ENCODE results near the gene ARGLU1.

The ARGLU1 gene

DNA sequence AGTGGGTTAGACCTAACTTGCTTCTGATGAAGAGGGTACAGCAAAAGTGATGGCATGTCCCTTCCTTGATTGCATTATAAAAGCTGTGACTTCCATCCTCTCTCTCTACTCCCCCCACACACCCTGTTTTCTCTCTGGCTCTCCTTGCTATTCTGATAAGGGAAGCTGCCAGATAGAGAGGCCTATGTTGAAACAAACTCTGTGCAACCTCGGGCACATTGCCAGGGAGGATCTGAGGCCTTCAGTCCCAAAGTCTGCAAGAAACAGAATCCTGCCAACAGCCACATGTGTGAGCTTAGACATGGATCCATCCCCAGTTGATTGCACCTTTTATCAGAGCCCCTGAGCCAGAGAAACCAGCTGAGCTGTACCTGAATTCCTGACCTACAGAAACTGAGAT lies 44.8 kb upstream of the ARGLU1 start:
- TF ChIP-seq SPI1 (IDR thresholded peaks at IDR 0.05; ENCODE audit: borderline replicate concordance, low read depth) (no peak), GABPA (IDR thresholded peaks at IDR 0.05; ENCODE audit: low read depth) (no peak), POLR2AphosphoS5 (IDR thresholded peaks at IDR 0.05; ENCODE audit: low read depth) (peak; percentile 82)
- TF ChIP-seq, protein P1, sequence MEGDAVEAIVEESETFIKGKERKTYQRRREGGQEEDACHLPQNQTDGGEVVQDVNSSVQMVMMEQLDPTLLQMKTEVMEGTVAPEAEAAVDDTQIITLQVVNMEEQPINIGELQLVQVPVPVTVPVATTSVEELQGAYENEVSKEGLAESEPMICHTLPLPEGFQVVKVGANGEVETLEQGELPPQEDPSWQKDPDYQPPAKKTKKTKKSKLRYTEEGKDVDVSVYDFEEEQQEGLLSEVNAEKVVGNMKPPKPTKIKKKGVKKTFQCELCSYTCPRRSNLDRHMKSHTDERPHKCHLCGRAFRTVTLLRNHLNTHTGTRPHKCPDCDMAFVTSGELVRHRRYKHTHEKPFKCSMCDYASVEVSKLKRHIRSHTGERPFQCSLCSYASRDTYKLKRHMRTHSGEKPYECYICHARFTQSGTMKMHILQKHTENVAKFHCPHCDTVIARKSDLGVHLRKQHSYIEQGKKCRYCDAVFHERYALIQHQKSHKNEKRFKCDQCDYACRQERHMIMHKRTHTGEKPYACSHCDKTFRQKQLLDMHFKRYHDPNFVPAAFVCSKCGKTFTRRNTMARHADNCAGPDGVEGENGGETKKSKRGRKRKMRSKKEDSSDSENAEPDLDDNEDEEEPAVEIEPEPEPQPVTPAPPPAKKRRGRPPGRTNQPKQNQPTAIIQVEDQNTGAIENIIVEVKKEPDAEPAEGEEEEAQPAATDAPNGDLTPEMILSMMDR (IDR thresholded peaks at IDR 0.05; ENCODE audit: insufficient read depth, low read length): no peak
- Histone ChIP-seq H3K27ac (replicated peaks) (no peak overlapping the region), H3K4me3 (replicated peaks; ENCODE audit: insufficient read depth, low read length) (no peak overlapping the region), H3K27me3 (ENCODE audit: insufficient read depth, poor library complexity, severe bottlenecking) (no peaks in the 10 kb centered on the region)
- DNase-seq (ENCODE audit: low read depth in 1 of 2, low spot score in 1 of 2): peak; percentile 57 to 95

GRCh38 chr13:106610486-106610885 lies 42.5 kb upstream of the ARGLU1 start:
- no peak overlapping the region for H3K4me3 ChIP-seq (replicated peaks; ENCODE audit: insufficient read depth, low read length)
- H3K27ac ChIP-seq (replicated peaks): no peak overlapping the region
- no peak for DNase-seq (ENCODE audit: low read depth in 1 of 2, low spot score in 1 of 2)
- TF ChIP-seq GABPA (IDR thresholded peaks at IDR 0.05; ENCODE audit: low read depth): no peak
- no peak for TF ChIP-seq SPI1 (IDR thresholded peaks at IDR 0.05; ENCODE audit: borderline replicate concordance, low read depth)
- TF ChIP-seq, protein P2, sequence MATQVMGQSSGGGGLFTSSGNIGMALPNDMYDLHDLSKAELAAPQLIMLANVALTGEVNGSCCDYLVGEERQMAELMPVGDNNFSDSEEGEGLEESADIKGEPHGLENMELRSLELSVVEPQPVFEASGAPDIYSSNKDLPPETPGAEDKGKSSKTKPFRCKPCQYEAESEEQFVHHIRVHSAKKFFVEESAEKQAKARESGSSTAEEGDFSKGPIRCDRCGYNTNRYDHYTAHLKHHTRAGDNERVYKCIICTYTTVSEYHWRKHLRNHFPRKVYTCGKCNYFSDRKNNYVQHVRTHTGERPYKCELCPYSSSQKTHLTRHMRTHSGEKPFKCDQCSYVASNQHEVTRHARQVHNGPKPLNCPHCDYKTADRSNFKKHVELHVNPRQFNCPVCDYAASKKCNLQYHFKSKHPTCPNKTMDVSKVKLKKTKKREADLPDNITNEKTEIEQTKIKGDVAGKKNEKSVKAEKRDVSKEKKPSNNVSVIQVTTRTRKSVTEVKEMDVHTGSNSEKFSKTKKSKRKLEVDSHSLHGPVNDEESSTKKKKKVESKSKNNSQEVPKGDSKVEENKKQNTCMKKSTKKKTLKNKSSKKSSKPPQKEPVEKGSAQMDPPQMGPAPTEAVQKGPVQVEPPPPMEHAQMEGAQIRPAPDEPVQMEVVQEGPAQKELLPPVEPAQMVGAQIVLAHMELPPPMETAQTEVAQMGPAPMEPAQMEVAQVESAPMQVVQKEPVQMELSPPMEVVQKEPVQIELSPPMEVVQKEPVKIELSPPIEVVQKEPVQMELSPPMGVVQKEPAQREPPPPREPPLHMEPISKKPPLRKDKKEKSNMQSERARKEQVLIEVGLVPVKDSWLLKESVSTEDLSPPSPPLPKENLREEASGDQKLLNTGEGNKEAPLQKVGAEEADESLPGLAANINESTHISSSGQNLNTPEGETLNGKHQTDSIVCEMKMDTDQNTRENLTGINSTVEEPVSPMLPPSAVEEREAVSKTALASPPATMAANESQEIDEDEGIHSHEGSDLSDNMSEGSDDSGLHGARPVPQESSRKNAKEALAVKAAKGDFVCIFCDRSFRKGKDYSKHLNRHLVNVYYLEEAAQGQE (IDR thresholded peaks at IDR 0.05; ENCODE audit: insufficient replicate concordance, low read depth): no peak
- H3K27me3 ChIP-seq (ENCODE audit: insufficient read depth, poor library complexity, severe bottlenecking): no peaks in the 10 kb centered on the region

DNA sequence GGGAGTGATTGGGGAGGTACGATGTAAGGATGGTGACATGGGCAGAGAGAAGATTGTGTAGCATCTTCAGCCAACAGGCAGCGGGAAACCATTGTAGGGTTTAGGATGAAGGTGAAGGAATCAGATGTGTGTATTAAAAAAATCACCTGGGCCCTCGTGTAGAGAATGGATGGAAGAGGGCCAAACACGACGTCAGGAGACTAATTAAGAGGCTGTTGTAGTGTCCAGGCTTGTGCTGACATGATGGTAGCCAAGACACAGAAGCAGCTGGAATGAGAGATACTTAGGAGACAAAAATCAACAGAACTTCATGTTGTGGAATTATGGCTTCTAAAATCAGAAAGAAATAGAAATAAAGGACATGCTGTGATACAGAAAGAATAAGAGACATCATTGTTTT lies 41.2 kb upstream of the ARGLU1 start:
- DNase-seq (ENCODE audit: low read depth in 1 of 2, low spot score in 1 of 2): no peak
- Histone ChIP-seq H3K27me3 (ENCODE audit: insufficient read depth, poor library complexity, severe bottlenecking) (no peaks in the 10 kb centered on the region), H3K27ac (replicated peaks) (no peak overlapping the region), H3K4me3 (replicated peaks; ENCODE audit: insufficient read depth, low read length) (no peak overlapping the region)
- TF ChIP-seq GABPA (IDR thresholded peaks at IDR 0.05; ENCODE audit: low read depth): no peak
- TF ChIP-seq, protein P1 (IDR thresholded peaks at IDR 0.05; ENCODE audit: insufficient read depth, low read length): no peak
- TF ChIP-seq, protein P2 (IDR thresholded peaks at IDR 0.05; ENCODE audit: insufficient replicate concordance, low read depth): no peak
- TF ChIP-seq POLR2AphosphoS5 (IDR thresholded peaks at IDR 0.05; ENCODE audit: low read depth): no peak
- no peak for TF ChIP-seq SPI1 (IDR thresholded peaks at IDR 0.05; ENCODE audit: borderline replicate concordance, low read depth)

- H3K27me3 ChIP-seq (ENCODE audit: insufficient read depth, poor library complexity, severe bottlenecking): peaks cover under 1% of the 10 kb centered on the region
- DNase-seq (ENCODE audit: low read depth in 1 of 2, low spot score in 1 of 2): no peak
- H3K27ac ChIP-seq (replicated peaks): no peak overlapping the region
- H3K4me3 ChIP-seq (replicated peaks; ENCODE audit: insufficient read depth, low read length): no peak overlapping the region
- TF ChIP-seq, protein P2 (IDR thresholded peaks at IDR 0.05; ENCODE audit: insufficient replicate concordance, low read depth): no peak
- no peak for TF ChIP-seq SPI1 (IDR thresholded peaks at IDR 0.05; ENCODE audit: borderline replicate concordance, low read depth)
- no peak for TF ChIP-seq GABPA (IDR thresholded peaks at IDR 0.05; ENCODE audit: low read depth)
- TF ChIP-seq, protein P1 (IDR thresholded peaks at IDR 0.05; ENCODE audit: insufficient read depth, low read length): no peak
- TF ChIP-seq POLR2AphosphoS5 (IDR thresholded peaks at IDR 0.05; ENCODE audit: low read depth): no peak
Observed at GRCh38 chr13:106603546-106603945, 35.6 kb upstream of the ARGLU1 start.

Measured in HL-60 (cell line).